Suprapubic skin (tissue), 4 donors: ENCODE results near the gene APPL1. TPM values are rescaled to one million over a fixed set of nuclear protein-coding genes. Genes with fewer than 3 reads are reported as not detected.

ENCODE experiments used
- DNase-seq, 2 donors: peaks; one replicate each; pipeline ENCODE4 v3.0.0-alpha.2; 2019; ENCODE audit warnings: low spot score in 2 of 2
- H3K27ac ChIP-seq: fragments of 200-600 bp; sonication (generic); one replicate; pipeline ENCODE4 v1.5.1; 2019
- H3K27me3 ChIP-seq: fragments of 200-600 bp; sonication (generic); one replicate; pipeline ENCODE4 v1.5.1; 2019
- H3K36me3 ChIP-seq: fragments of 200-600 bp; sonication (generic); one replicate; pipeline ENCODE4 v1.5.1; 2019
- H3K4me1 ChIP-seq: fragments of 200-600 bp; sonication (generic); one replicate; pipeline ENCODE4 v1.5.1; 2019
- H3K4me3 ChIP-seq: fragments of 200-600 bp; sonication (generic); one replicate; pipeline ENCODE4 v1.5.1; 2019; ENCODE audit warnings: mild to moderate bottlenecking
- H3K9me3 ChIP-seq: fragments of 200-600 bp; sonication (generic); one replicate; pipeline ENCODE4 v1.5.1; 2019
- CTCF ChIP-seq, 2 donors: fragments of 200-600 bp in 1 of 2; fragments of 450-650 bp in 1 of 2; sonication (generic) in 1 of 2; IDR thresholded peaks; one replicate each; pipeline ENCODE4 v1.5.1; 2016 to 2019; ENCODE audit warnings: antibody characterized with exemption in 2 of 2, mild to moderate bottlenecking in 1 of 2, moderate library complexity in 1 of 2
- EP300 ChIP-seq: sonication (generic); formaldehyde crosslinking; IDR thresholded peaks from one replicate; pipeline ENCODE4 v1.6.1; 2017; ENCODE audit warnings: antibody characterized with exemption
- POLR2A ChIP-seq, 2 donors: fragments of 450-650 bp; IDR thresholded peaks; one replicate each; pipeline ENCODE4 v1.6.1; 2017; ENCODE audit warnings: antibody characterized with exemption in 2 of 2, mild to moderate bottlenecking in 2 of 2, moderate library complexity in 2 of 2
- POLR2AphosphoS5 ChIP-seq, 3 donors: sonication (generic); formaldehyde crosslinking; IDR thresholded peaks; one replicate each; pipeline ENCODE4 v1.6.1; 2017; ENCODE audit warnings: antibody characterized with exemption in 3 of 3
- WGBS: methylation state at CpG from one replicate; pipeline ENCODE4 v1.1.5; 2018; 5-methylcytosine and 5-hydroxymethylcytosine counted together
- total RNA-seq, 4 donors: library from RNA; depleted of rRNA; stranded (reverse); fragments of >200 nt; gene quantifications; one replicate each; pipeline ENCODE4 v1.1.0, GENCODE V29; 2016

APPL1 gene
- total RNA-seq, 4 donors from 2014 or later: 41.1 to 60.2 (median 46.1) TPM

DNA sequence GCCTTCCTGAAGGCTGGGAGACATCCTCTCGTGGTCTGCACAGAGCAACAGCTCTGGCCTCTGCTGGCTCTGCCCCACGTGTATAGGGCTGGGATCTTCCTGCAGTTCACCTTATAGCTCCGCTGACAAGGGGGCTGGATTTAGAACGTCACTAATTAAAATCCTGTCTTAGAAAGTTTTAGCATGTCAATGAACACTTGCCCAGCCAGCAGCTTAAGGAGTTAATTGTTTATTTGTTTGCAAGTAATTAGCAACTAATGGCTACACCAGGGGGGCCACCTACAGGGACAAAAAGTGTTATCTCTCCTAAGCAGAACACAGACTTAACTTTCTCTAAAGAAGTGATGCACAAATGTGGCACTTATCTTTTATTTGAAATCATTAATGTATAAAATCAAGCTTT, 27.6 kb upstream of the APPL1 start, which contains the start of gene HESX1:
TSS of gene HESX1 (minus strand) at position 84 of the 403 bp plus-strand sequence. CDS start at position 24, 60 bp downstream.
- TF ChIP-seq POLR2A (IDR thresholded peaks at IDR 0.05) (no peak), POLR2AphosphoS5 (IDR thresholded peaks at IDR 0.05) (no peak), CTCF (IDR thresholded peaks at IDR 0.05) (no peak)
- 56% methylated on average over 4 of the region's 4 CpGs for WGBS
- Histone ChIP-seq H3K27me3 (no peaks in the 10 kb centered on the region), H3K4me3 (no peak within 1 kb of the TSS), H3K27ac (no peak within 1 kb of the TSS), H3K4me1 (no peaks in the 10 kb centered on the region), H3K9me3 (no peaks in the 10 kb centered on the region), H3K36me3 (no peaks in the 10 kb centered on the region)
- DNase-seq: no peak

GRCh38 chr3:57206423-57206822, 21.1 kb upstream of the APPL1 start:
- Histone ChIP-seq H3K4me3 (no peak overlapping the region), H3K4me1 (no peaks in the 10 kb centered on the region), H3K27ac (no peak overlapping the region), H3K27me3 (no peaks in the 10 kb centered on the region), H3K36me3 (no peaks in the 10 kb centered on the region), H3K9me3 (no peaks in the 10 kb centered on the region)
- no peak for TF ChIP-seq POLR2A (IDR thresholded peaks at IDR 0.05)
- TF ChIP-seq POLR2AphosphoS5 (IDR thresholded peaks at IDR 0.05): no peak
- 91% methylated on average over 2 of the region's 2 CpGs for WGBS
- DNase-seq: no peak

GRCh38 chr3:57221883-57222282, 5.6 kb upstream of the APPL1 start:
- H3K4me3 ChIP-seq: no peak overlapping the region
- H3K27me3 ChIP-seq: no peaks in the 10 kb centered on the region
- DNase-seq: no peak
- no peaks in the 10 kb centered on the region for H3K36me3 ChIP-seq
- no peaks in the 10 kb centered on the region for H3K9me3 ChIP-seq
- H3K4me1 ChIP-seq: peaks cover 4% of the 10 kb centered on the region
- 60% methylated on average over 2 of the region's 2 CpGs for WGBS
- TF ChIP-seq CTCF (IDR thresholded peaks at IDR 0.05) (no peak), POLR2AphosphoS5 (IDR thresholded peaks at IDR 0.05) (no peak), EP300 (no peak), POLR2A (IDR thresholded peaks at IDR 0.05) (no peak)
- H3K27ac ChIP-seq: no peak overlapping the region

DNA sequence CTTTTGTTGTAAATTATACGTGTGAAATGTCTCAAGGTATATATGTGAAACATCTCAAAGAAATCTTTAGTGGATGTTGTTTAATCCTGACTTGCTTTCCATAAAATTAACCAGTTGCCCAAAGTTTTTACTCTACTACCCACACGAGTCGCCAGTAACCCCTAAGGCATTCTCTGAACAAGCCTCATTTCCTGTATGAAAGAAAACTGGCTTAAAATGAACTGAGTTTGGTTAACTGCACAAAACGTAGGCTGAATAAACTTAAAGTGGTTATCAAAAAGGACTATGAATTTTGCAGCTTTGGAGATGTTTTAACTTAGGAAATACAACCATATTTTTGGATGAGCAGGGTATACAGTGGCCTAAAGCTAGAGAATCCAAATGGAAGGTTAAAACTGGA, 2.7 kb upstream of the APPL1 start:
- DNase-seq: no peak

GRCh38 chr3:57226176-57226575, 1.4 kb upstream of the APPL1 start:
- Histone ChIP-seq H3K9me3 (no peaks in the 10 kb centered on the region), H3K27me3 (no peaks in the 10 kb centered on the region), H3K4me3 (no peak overlapping the region), H3K36me3 (no peaks in the 10 kb centered on the region), H3K27ac (no peak overlapping the region), H3K4me1 (peaks cover 33% of the 10 kb centered on the region)
- no peak for DNase-seq
- no peak for TF ChIP-seq POLR2A (IDR thresholded peaks at IDR 0.05)
- TF ChIP-seq POLR2AphosphoS5 (IDR thresholded peaks at IDR 0.05): no peak
- TF ChIP-seq CTCF (IDR thresholded peaks at IDR 0.05): no peak
- no peak for TF ChIP-seq EP300
- 59% methylated on average over 2 of the region's 2 CpGs for WGBS

More for the DNA sequence above, 2.7 kb upstream of the APPL1 start:
- Histone ChIP-seq H3K4me1 (peaks cover 22% of the 10 kb centered on the region), H3K27me3 (no peaks in the 10 kb centered on the region), H3K27ac (no peak overlapping the region), H3K4me3 (no peak overlapping the region), H3K9me3 (no peaks in the 10 kb centered on the region), H3K36me3 (no peaks in the 10 kb centered on the region)
- no peak for TF ChIP-seq POLR2AphosphoS5 (IDR thresholded peaks at IDR 0.05)
- TF ChIP-seq CTCF (IDR thresholded peaks at IDR 0.05): no peak
- no peak for TF ChIP-seq POLR2A (IDR thresholded peaks at IDR 0.05)
- no peak for TF ChIP-seq EP300
- WGBS: 55% methylated on average over 4 of the region's 4 CpGs
